Progenitor cell of endocrine pancreas (in vitro differentiated cells): Measurements from ENCODE around the gene HMGXB3. TPM values are rescaled to one million over a fixed set of nuclear protein-coding genes. Genes with fewer than 3 reads are reported as not detected.

Experiments used
- DNase-seq: peaks from one replicate; pipeline ENCODE4 v3.0.0; 2021; ENCODE audit warnings: low spot score; ENCODE audit not compliant: unreplicated experiment
- H3K27ac Mint-ChIP-seq: 2 replicates; pipeline ENCODE4 v1.8.0; 2021; ENCODE audit warnings: mild to moderate bottlenecking, moderate library complexity, mixed read lengths
- H3K27me3 Mint-ChIP-seq: 2 replicates; pipeline ENCODE4 v1.8.0; 2021; ENCODE audit warnings: mixed read lengths
- H3K36me3 Mint-ChIP-seq: 2 replicates; pipeline ENCODE4 v1.8.0; 2022; ENCODE audit warnings: mixed read lengths; ENCODE audit not compliant: insufficient read depth
- H3K4me1 Mint-ChIP-seq: 2 replicates; pipeline ENCODE4 v1.8.0; 2021; ENCODE audit warnings: low read depth, mixed read lengths
- H3K4me3 Mint-ChIP-seq: 2 replicates; pipeline ENCODE4 v1.8.0; 2021; ENCODE audit warnings: low read depth, mild to moderate bottlenecking, moderate library complexity, mixed read lengths
- H3K9me3 Mint-ChIP-seq: 2 replicates; pipeline ENCODE4 v1.8.0; 2021; ENCODE audit warnings: low read depth, mixed read lengths
- CTCF ChIP-seq: fragments of 200-600 bp; sonication (generic); IDR thresholded peaks from one replicate; pipeline ENCODE4 v1.5.0; 2021; ENCODE audit warnings: antibody characterized with exemption, mild to moderate bottlenecking; ENCODE audit not compliant: unreplicated experiment
- long read RNA-seq: library from polyadenylated mRNA; unstranded; transcript quantifications from one replicate; pipeline ENCODE4 v2.0.0, GENCODE V29; 2020
- total RNA-seq: library from RNA; stranded (reverse); gene quantifications from 2 replicates; pipeline ENCODE4 v1.2.1, GENCODE V29; 2021

The HMGXB3 gene
- 39.9 and 42.3 TPM in 2 replicates for total RNA-seq
- long read RNA-seq, partial matches to known transcripts, result 9 of 11 reads
- long read RNA-seq, other reads (novel, unspliced or antisense), result 2 of 11 reads

- Mint-ChIP-seq H3K36me3 (peaks cover 6% of the 10 kb centered on the region), H3K27ac (peak within 1 kb of the TSS; percentile 96), H3K9me3 (no peaks in the 10 kb centered on the region), H3K4me1 (peaks cover 21% of the 10 kb centered on the region), H3K27me3 (no peaks in the 10 kb centered on the region), H3K4me3 (peak within 1 kb of the TSS; percentile 86)
- DNase-seq, result peak; percentile 85
- no peak for TF ChIP-seq CTCF
Measured at GRCh38 chr5:150000256-150000989, at the start of gene HMGXB3, which contains the start of gene TIGD6. HMGXB3 (plus strand) TSS chr5:150000739; CDS start chr5:150004853, 4,114 bp downstream. TIGD6 (minus strand) TSS chr5:150000654; CDS start chr5:149996348, 4,306 bp downstream.

- Mint-ChIP-seq H3K9me3 (no peaks in the 10 kb centered on the region), H3K36me3 (no peaks in the 10 kb centered on the region), H3K4me1 (peaks cover 3% of the 10 kb centered on the region), H3K4me3 (no peak overlapping the region), H3K27ac (no peak overlapping the region), H3K27me3 (no peaks in the 10 kb centered on the region)
- peak; percentile 16 for TF ChIP-seq CTCF
- no peak for DNase-seq
Measured at GRCh38 chr5:149951138-149951749, 49.3 kb upstream of the HMGXB3 start.

- Mint-ChIP-seq H3K4me3 (no peak overlapping the region), H3K36me3 (no peaks in the 10 kb centered on the region), H3K27me3 (no peaks in the 10 kb centered on the region), H3K4me1 (peaks cover 3% of the 10 kb centered on the region), H3K27ac (no peak overlapping the region), H3K9me3 (no peaks in the 10 kb centered on the region)
- DNase-seq, result no peak
- no peak for TF ChIP-seq CTCF
Measured at GRCh38 chr5:149953436-149954121, 47.0 kb upstream of the HMGXB3 start.

- Mint-ChIP-seq H3K27me3 (no peaks in the 10 kb centered on the region), H3K27ac (no peak overlapping the region), H3K9me3 (no peaks in the 10 kb centered on the region), H3K36me3 (no peaks in the 10 kb centered on the region), H3K4me3 (no peak overlapping the region), H3K4me1 (peaks cover 8% of the 10 kb centered on the region)
- no peak for TF ChIP-seq CTCF
- no peak for DNase-seq
Measured at GRCh38 chr5:149954798-149955197, 45.7 kb upstream of the HMGXB3 start.

- DNase-seq, result no peak
- Mint-ChIP-seq H3K4me3 (no peak overlapping the region), H3K27ac (no peak overlapping the region), H3K27me3 (no peaks in the 10 kb centered on the region), H3K4me1 (peaks cover 10% of the 10 kb centered on the region), H3K36me3 (no peaks in the 10 kb centered on the region), H3K9me3 (no peaks in the 10 kb centered on the region)
- TF ChIP-seq CTCF, result no peak
Measured at GRCh38 chr5:149956685-149957084, 43.9 kb upstream of the HMGXB3 start.
